Astrocyte of the spinal cord (primary cell): Measurements from ENCODE around the gene DAG1.
"Not testable (repeated sequence)": the region's sequence is repeated elsewhere in the genome, so short reads cannot be mapped to it uniquely, and the experiment has no call there.

Source experiments
- DNase-seq: peaks from one replicate; pipeline ENCODE4 v3.0.0; 2011; ENCODE audit warnings: low read depth, low spot score
- H3K4me3 ChIP-seq: 2 replicates; pipeline ENCODE4 v1.5.1; 2011; ENCODE audit warnings: low read depth, mild to moderate bottlenecking, low read length, moderate library complexity
- in situ Hi-C: cut with HindIII; loops from 2 replicates; pipeline ENCODE4 v1.10.0; 2017; ENCODE audit warnings: low sequenced_read_pairs
- TF ChIP-seq, protein P1 (sequence below): IDR thresholded peaks from 2 replicates; pipeline ENCODE4 v1.5.1; 2012; ENCODE audit warnings: low read depth, mild to moderate bottlenecking, low read length, inconsistent platforms

DAG1 gene

GRCh38 chr3:49489247-49489646 lies 19.2 kb downstream of the DAG1 start:
- no peak overlapping the region for H3K4me3 ChIP-seq
- no peak for DNase-seq
- in situ Hi-C loops: no loop called here
- TF ChIP-seq, protein P1, sequence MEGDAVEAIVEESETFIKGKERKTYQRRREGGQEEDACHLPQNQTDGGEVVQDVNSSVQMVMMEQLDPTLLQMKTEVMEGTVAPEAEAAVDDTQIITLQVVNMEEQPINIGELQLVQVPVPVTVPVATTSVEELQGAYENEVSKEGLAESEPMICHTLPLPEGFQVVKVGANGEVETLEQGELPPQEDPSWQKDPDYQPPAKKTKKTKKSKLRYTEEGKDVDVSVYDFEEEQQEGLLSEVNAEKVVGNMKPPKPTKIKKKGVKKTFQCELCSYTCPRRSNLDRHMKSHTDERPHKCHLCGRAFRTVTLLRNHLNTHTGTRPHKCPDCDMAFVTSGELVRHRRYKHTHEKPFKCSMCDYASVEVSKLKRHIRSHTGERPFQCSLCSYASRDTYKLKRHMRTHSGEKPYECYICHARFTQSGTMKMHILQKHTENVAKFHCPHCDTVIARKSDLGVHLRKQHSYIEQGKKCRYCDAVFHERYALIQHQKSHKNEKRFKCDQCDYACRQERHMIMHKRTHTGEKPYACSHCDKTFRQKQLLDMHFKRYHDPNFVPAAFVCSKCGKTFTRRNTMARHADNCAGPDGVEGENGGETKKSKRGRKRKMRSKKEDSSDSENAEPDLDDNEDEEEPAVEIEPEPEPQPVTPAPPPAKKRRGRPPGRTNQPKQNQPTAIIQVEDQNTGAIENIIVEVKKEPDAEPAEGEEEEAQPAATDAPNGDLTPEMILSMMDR: no peak

DNA sequence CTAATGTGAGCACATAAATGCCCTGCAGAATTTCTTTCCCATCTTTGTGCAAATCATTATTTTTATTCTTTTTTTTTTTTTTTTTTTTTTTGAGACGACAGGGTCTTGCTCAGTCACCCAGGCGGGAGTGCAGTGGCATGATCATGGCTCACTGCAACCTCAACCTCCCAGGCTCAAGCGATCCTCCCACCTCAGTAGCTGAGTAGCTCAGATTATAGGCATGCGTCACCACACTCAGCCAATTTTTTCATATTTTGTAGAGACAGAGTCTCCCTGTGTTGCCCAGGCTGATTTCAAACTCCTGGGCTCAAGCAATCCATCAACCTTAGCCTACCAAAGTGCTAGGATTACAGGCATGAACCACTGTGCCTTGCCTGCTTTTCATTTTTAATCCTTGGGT lies 22.9 kb downstream of the DAG1 start:
- H3K4me3 ChIP-seq: no peak overlapping the region
- DNase-seq: no peak
- in situ Hi-C loops: no loop called here
- TF ChIP-seq, protein P1: no peak

GRCh38 chr3:49493901-49494300 lies 23.8 kb downstream of the DAG1 start:
- no peak for DNase-seq
- no peak overlapping the region for H3K4me3 ChIP-seq
- in situ Hi-C loops: no loop called here
- TF ChIP-seq, protein P1: no peak

GRCh38 chr3:49495023-49495422 lies 25.0 kb downstream of the DAG1 start:
- no peak for DNase-seq

DNA sequence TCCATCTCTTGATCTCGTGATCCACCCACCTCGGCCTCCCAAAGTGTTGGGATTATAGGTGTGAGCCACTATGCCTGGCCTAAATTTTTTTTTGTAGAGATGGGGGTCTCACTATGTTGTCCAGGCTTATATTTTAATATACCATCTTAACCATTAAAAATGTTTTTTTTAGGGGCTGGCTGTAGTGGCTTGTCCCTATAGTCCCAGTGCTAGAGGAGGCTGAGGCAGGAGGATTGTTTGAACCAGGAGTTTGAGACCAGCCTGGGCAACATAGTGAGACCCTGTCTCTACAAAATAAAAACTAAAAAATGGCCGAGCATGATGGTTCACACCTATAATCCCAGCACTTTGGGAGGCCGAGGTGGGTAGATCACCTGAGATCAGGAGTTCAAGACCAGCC lies 26.8 kb downstream of the DAG1 start:
- DNase-seq, in situ Hi-C loops, H3K4me3 ChIP-seq: not testable (repeated sequence)

More at GRCh38 chr3:49495023-49495422, 25.0 kb downstream of the DAG1 start:
- in situ Hi-C loops: no loop called here
- H3K4me3 ChIP-seq: no peak overlapping the region
- TF ChIP-seq, protein P1: no peak

- no peak for DNase-seq
- TF ChIP-seq, protein P1: no peak
- no peak overlapping the region for H3K4me3 ChIP-seq
- in situ Hi-C loops: no loop called here
Measured at GRCh38 chr3:49497606-49498005, 27.5 kb downstream of the DAG1 start.

DNA sequence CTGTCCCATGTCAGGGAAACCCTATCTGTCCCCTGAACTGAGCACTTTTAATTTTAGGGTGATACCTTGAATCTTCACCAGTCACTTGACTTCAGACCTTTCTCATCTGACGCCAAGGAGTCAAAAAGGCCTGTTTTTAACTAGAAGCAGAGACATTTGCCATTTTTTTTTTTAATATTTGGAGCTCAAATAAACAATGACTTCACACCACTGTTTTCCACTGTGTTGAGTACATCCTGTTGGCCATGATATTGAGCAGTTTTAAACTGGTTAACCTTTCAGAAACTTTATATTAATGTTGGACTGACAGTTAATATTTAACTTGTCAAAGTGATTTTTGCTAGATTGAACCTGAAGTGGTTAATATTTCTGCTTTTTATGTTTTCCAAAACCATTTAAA lies 28.2 kb downstream of the DAG1 start:
- TF ChIP-seq, protein P1: no peak
- DNase-seq: no peak
- no peak overlapping the region for H3K4me3 ChIP-seq
- in situ Hi-C loops: no loop called here
